Panc1 (cell line): ENCODE measurements around the gene CRHR2. TPM values are rescaled to one million over a fixed set of nuclear protein-coding genes. Genes with fewer than 3 reads are reported as not detected.
"Not testable (repeated sequence)": the region's sequence is repeated elsewhere in the genome, so short reads cannot be mapped to it uniquely, and the experiment has no call there.

Source experiments
- ATAC-seq: fragments of 200-7000 bp; cut with Tn5 transposase; 2 replicates; pipeline ENCODE4 v1.9.1; 2020; ENCODE audit warnings: mild to moderate bottlenecking, moderate library complexity
- BruUV-seq: library from RNA; stranded (reverse); fragments of 400-500 nt; replicated peaks from 2 replicates; lab custom pipeline; 2021; lab: Mats Ljungman, UMichigan
- CTCF ChIA-PET: fragments of 300-600 bp; sonication (Branson Sonifier 250); formaldehyde crosslinking; loops from one replicate; lab custom pipeline; 2022; ENCODE audit warnings: antibody characterized with exemption; lab: Charles Lee
- POLR2A ChIA-PET: fragments of 300-600 bp; sonication (Branson Sonifier 250); formaldehyde crosslinking; loops from one replicate; lab custom pipeline; 2022; ENCODE audit warnings: antibody characterized with exemption; lab: Charles Lee
- DNase-seq: peaks from one replicate; pipeline ENCODE4 v3.0.0-alpha.2; 2010; ENCODE audit warnings: low read depth, low spot score
- H3K27ac ChIP-seq: 2 replicates; pipeline ENCODE4 v1.5.1; 2011; ENCODE audit warnings: mild to moderate bottlenecking, low read length, inconsistent platforms
- H3K27me3 ChIP-seq: fragments of 200-500 bp; sonication (Bioruptor generic); 2 replicates; pipeline ENCODE4 v1.6.0; 2014; ENCODE audit warnings: low read length, inconsistent platforms; ENCODE audit not compliant: control insufficient read depth, insufficient read depth
- H3K36me3 ChIP-seq: fragments of 200-500 bp; sonication (Bioruptor generic); 2 replicates; pipeline ENCODE4 v1.5.1; 2014; ENCODE audit warnings: inconsistent platforms, mild to moderate bottlenecking, low read length, moderate library complexity; ENCODE audit not compliant: control insufficient read depth, insufficient read depth
- H3K4me1 ChIP-seq: 2 replicates; pipeline ENCODE4 v1.5.1; 2011; ENCODE audit warnings: inconsistent platforms, mild to moderate bottlenecking, low read length, moderate library complexity; ENCODE audit not compliant: control insufficient read depth, insufficient read depth
- H3K4me3 ChIP-seq, 2 experiments: 2 replicates each; pipeline ENCODE4 v1.5.1; 2011 to 2012; ENCODE audit warnings: low read depth in 2 of 2, low read length in 2 of 2, mild to moderate bottlenecking in 2 of 2, inconsistent platforms in 1 of 2, moderate library complexity in 1 of 2
- H3K9me3 ChIP-seq: fragments of 200-500 bp; sonication (Bioruptor generic); 2 replicates; pipeline ENCODE4 v1.5.1; 2014; ENCODE audit warnings: low read depth, mild to moderate bottlenecking, inconsistent platforms, low read length, moderate library complexity; ENCODE audit not compliant: control insufficient read depth, insufficient read depth
- CTCF ChIP-seq: fragments of 450-650 bp; IDR thresholded peaks from 2 replicates; pipeline ENCODE4 v1.5.1; 2017; ENCODE audit warnings: mild to moderate bottlenecking
- POLR2AphosphoS5 ChIP-seq: IDR thresholded peaks from 2 replicates; pipeline ENCODE4 v1.6.1; 2012; ENCODE audit warnings: mild to moderate bottlenecking, low read depth, low read length, moderate library complexity
- REST ChIP-seq, 2 experiments: IDR thresholded peaks; 2 replicates each; pipeline ENCODE4 v1.6.1; 2011 to 2012; ENCODE audit warnings: low read depth in 2 of 2, control low read depth in 1 of 2, low read length in 1 of 2, mild to moderate bottlenecking in 1 of 2, moderate library complexity in 1 of 2; ENCODE audit not compliant: insufficient read depth in 1 of 2
- SIN3A ChIP-seq: IDR thresholded peaks from 2 replicates; pipeline ENCODE4 v1.6.1; 2012; ENCODE audit warnings: low read depth, mild to moderate bottlenecking, low read length, moderate library complexity, borderline replicate concordance; ENCODE audit not compliant: insufficient read depth
- TCF7L2 ChIP-seq: IDR thresholded peaks from 2 replicates; pipeline ENCODE4 v1.6.1; 2011; ENCODE audit warnings: mild to moderate bottlenecking, low read depth, low read length, inconsistent platforms
- in situ Hi-C: cut with HindIII; loops from 2 replicates; pipeline ENCODE4 v1.10.0; 2016; ENCODE audit warnings: low sequenced_read_pairs, low pct_unique_long_range_greater_than_20kb
- intact Hi-C: fragments of 100-400 bp; cut with micrococcal nuclease; formaldehyde crosslinking; loops from one replicate; pipeline ENCODE4 v1.10.0; 2022; ENCODE audit not compliant: unreplicated experiment
- total RNA-seq: library from RNA; stranded (reverse); gene quantifications from one replicate; pipeline ENCODE4 v1.2.1, GENCODE V29; 2021; ENCODE audit not compliant: unreplicated experiment

CRHR2 gene
- total RNA-seq, 1 experiment from 2014 or later = not detected

GRCh38 chr7:30644286-30644955 lies 37.8 kb downstream of the CRHR2 start:
- BruUV-seq = no TSS peak
- DNase-seq (no peak), ATAC-seq (no peak)
- Histone ChIP-seq H3K9me3 (no peaks in the 10 kb centered on the region), H3K27me3 (no peaks in the 10 kb centered on the region), H3K4me1 (no peaks in the 10 kb centered on the region), H3K36me3 (no peaks in the 10 kb centered on the region; the same call in 1 of the 2 replicates), H3K27ac (no peak overlapping the region), H3K4me3 (no peak overlapping the region)
- intact Hi-C loops = no loop called here
- CTCF ChIA-PET = no interaction called here
- POLR2A ChIA-PET = no interaction called here
- in situ Hi-C loops = no loop called here
- TF ChIP-seq TCF7L2 = no peak

DNA sequence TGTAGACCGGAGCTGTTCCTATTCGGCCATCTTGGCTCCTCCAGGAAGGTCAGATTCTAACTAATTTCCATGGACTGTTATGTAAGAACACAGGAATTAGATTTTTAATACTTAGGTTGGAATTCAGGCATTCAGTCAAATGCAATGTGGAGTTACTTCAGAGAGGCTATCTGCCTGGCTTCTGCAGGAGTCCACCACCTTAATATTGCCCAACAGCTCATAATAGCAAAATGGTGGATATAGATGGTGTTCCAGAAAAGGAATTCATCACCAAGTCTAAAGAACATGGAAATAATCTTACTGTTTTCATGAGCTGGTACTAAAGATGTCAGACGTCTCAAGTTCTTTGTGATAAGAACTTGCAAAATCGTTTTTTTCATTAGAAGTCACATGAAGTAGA lies 39.5 kb downstream of the CRHR2 start:
- ATAC-seq = no peak
- ChIA-PET CTCF (no interaction called here), POLR2A (no interaction called here)
- Histone ChIP-seq H3K4me3 (no peak overlapping the region), H3K9me3 (no peaks in the 10 kb centered on the region), H3K27me3 (no peaks in the 10 kb centered on the region), H3K27ac (no peak overlapping the region), H3K36me3 (no peaks in the 10 kb centered on the region; the same call in 1 of the 2 replicates), H3K4me1 (no peaks in the 10 kb centered on the region)
- in situ Hi-C loops = no loop called here
- no peak for DNase-seq
- no TSS peak for BruUV-seq
- no peak for TF ChIP-seq REST (IDR thresholded peaks at IDR 0.05; ENCODE audit: insufficient read depth in 1 of 2, low read depth in 2 of 2, low read length in 1 of 2)
- no peak for TF ChIP-seq TCF7L2
- no peak for TF ChIP-seq SIN3A
- TF ChIP-seq CTCF = no peak
- TF ChIP-seq POLR2AphosphoS5 = no peak
- intact Hi-C loops = no loop called here

GRCh38 chr7:30642322-30642721 lies 39.9 kb downstream of the CRHR2 start:
- BruUV-seq, H3K4me1 ChIP-seq, H3K9me3 ChIP-seq, H3K27ac ChIP-seq, CTCF ChIA-PET, H3K4me3 ChIP-seq, POLR2A ChIA-PET, H3K27me3 ChIP-seq, intact Hi-C loops, H3K36me3 ChIP-seq, ATAC-seq, DNase-seq, in situ Hi-C loops: not testable (repeated sequence)
